Fibroblast of lung (primary cell): Measurements from ENCODE around the gene PLB1. TPM values are rescaled to one million over a fixed set of nuclear protein-coding genes. Genes with fewer than 3 reads are reported as not detected.

Experiments
- DNase-seq, 2 donors: peaks; one replicate each; pipeline versions ENCODE4 v3.0.0 to v3.0.0-alpha.2; 2010; ENCODE audit warnings: low read depth in 2 of 2
- H2AFZ ChIP-seq: 2 replicates; pipeline ENCODE4 v1.5.1; 2012; ENCODE audit warnings: low read length, control low read depth, inconsistent platforms
- H3K27ac ChIP-seq: 2 replicates; pipeline ENCODE4 v1.5.1; 2011; ENCODE audit warnings: low read length, control low read depth; ENCODE audit not compliant: insufficient read depth
- H3K27me3 ChIP-seq: 2 replicates; pipeline ENCODE4 v1.5.1; 2011; ENCODE audit warnings: mild to moderate bottlenecking, low read length; ENCODE audit not compliant: control insufficient read depth, insufficient read depth
- H3K36me3 ChIP-seq: 2 replicates; pipeline ENCODE4 v1.5.1; 2011; ENCODE audit warnings: low read length; ENCODE audit not compliant: control insufficient read depth, insufficient read depth
- H3K4me1 ChIP-seq: 2 replicates; pipeline ENCODE4 v1.5.1; 2011; ENCODE audit warnings: low read length; ENCODE audit not compliant: control insufficient read depth, insufficient read depth; ENCODE audit errors: extremely low read depth
- H3K4me2 ChIP-seq: 2 replicates; pipeline ENCODE4 v1.5.1; 2011; ENCODE audit warnings: low read length, control low read depth; ENCODE audit not compliant: insufficient read depth; ENCODE audit errors: extremely low read depth
- H3K4me3 ChIP-seq, 4 experiments: fragments of 200-600 bp in 1 of 4; sonication (generic) in 1 of 4; replicated peaks in 1 of 4; 2 replicates each; pipeline ENCODE4 v1.5.1; 2011 to 2016; ENCODE audit warnings: low read length in 4 of 4, low read depth in 3 of 4, mild to moderate bottlenecking in 3 of 4, control low read depth in 2 of 4, inconsistent platforms in 1 of 4, mixed read lengths in 1 of 4; ENCODE audit not compliant: insufficient read depth in 1 of 4; ENCODE audit errors: control extremely low read depth in 1 of 4
- H3K79me2 ChIP-seq: 2 replicates; pipeline ENCODE4 v1.5.1; 2012; ENCODE audit warnings: mild to moderate bottlenecking, low read length, inconsistent platforms; ENCODE audit not compliant: control insufficient read depth, insufficient read depth
- H3K9ac ChIP-seq: 2 replicates; pipeline ENCODE4 v1.5.1; 2011; ENCODE audit warnings: mild to moderate bottlenecking, low read length, control low read depth; ENCODE audit not compliant: insufficient read depth
- H3K9me3 ChIP-seq: 2 replicates; pipeline ENCODE4 v1.5.1; 2012; ENCODE audit warnings: low read depth, low read length; ENCODE audit not compliant: control insufficient read depth, insufficient read depth
- H4K20me1 ChIP-seq: 2 replicates; pipeline ENCODE4 v1.5.1; 2011; ENCODE audit warnings: low read length; ENCODE audit not compliant: control insufficient read depth, insufficient read depth; ENCODE audit errors: extremely low read depth
- EZH2 ChIP-seq: IDR thresholded peaks from 2 replicates; pipeline ENCODE4 v1.5.1; 2012; ENCODE audit warnings: low read length, control low read depth, mild to moderate bottlenecking; ENCODE audit errors: missing control alignments
- polyA plus RNA-seq, 2 donors: library from polyadenylated mRNA; depleted of rRNA in 1 of 2; stranded (reverse) in 1 of 2; unstranded in 1 of 2; fragments of >200 nt; gene quantifications; 2 replicates each; pipeline ENCODE4 v1.2.1, GENCODE V29; 2011 to 2012; ENCODE audit warnings: missing spikeins in 1 of 2
- total RNA-seq: library from RNA; depleted of rRNA; stranded (reverse); fragments of >200 nt; gene quantifications from 2 replicates; pipeline ENCODE4 v1.2.1, GENCODE V29; 2014
- TF ChIP-seq, protein P1 (sequence below), 2 donors: IDR thresholded peaks in 1 of 2; conservative IDR thresholded peaks in 1 of 2; 1 replicate in 1 of 2; 2 replicates in 1 of 2; pipeline ENCODE4 v1.5.1; 2011 to 2012; ENCODE audit warnings: low read length in 2 of 2, control low read depth in 1 of 2, inconsistent platforms in 1 of 2, low read depth in 1 of 2, mild to moderate bottlenecking in 1 of 2

PLB1 gene
- total and polyA plus RNA-seq, 2 donors (not counting 1 experiment from before 2014, with no cell fraction given), result 0.70 to 1.8 TPM

DNA sequence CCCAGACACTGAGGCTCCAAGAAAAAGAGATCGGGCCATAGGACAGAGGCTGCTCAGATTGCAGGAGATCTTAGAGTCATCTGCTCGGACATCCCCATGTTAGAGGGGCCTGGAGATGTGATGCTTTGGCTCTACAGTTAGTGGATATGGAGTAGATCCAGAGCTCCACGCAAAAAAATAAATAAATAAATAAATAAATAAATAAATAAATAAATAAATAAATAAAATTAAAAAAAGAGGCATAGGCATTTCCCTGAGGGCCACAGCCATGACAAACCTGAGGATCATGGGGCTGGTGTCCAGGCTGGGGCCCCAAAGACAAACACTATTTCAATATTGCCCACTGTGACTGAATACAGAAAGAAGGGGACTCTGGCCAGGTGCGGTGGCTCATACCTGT, 85.5 kb downstream of the PLB1 start:
- Histone ChIP-seq H3K4me2 (no peak overlapping the region), H3K36me3 (no peaks in the 10 kb centered on the region), H3K9ac (no peak overlapping the region), H3K4me1 (peaks cover 16% of the 10 kb centered on the region), H3K27me3 (no peaks in the 10 kb centered on the region), H3K79me2 (no peaks in the 10 kb centered on the region), H3K9me3 (no peaks in the 10 kb centered on the region), H3K4me3 (no peak overlapping the region), H4K20me1 (no peaks in the 10 kb centered on the region), H3K27ac (no peak overlapping the region), H2AFZ (no peak overlapping the region)
- no peak for DNase-seq
- TF ChIP-seq EZH2, result no peak
- TF ChIP-seq, protein P1, sequence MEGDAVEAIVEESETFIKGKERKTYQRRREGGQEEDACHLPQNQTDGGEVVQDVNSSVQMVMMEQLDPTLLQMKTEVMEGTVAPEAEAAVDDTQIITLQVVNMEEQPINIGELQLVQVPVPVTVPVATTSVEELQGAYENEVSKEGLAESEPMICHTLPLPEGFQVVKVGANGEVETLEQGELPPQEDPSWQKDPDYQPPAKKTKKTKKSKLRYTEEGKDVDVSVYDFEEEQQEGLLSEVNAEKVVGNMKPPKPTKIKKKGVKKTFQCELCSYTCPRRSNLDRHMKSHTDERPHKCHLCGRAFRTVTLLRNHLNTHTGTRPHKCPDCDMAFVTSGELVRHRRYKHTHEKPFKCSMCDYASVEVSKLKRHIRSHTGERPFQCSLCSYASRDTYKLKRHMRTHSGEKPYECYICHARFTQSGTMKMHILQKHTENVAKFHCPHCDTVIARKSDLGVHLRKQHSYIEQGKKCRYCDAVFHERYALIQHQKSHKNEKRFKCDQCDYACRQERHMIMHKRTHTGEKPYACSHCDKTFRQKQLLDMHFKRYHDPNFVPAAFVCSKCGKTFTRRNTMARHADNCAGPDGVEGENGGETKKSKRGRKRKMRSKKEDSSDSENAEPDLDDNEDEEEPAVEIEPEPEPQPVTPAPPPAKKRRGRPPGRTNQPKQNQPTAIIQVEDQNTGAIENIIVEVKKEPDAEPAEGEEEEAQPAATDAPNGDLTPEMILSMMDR (conservative IDR thresholded peaks at IDR 0.05 in 1 of 2, IDR thresholded peaks at IDR 0.05 in 1 of 2; ENCODE audit: low read depth in 1 of 2, low read length in 2 of 2), result no peak

DNA sequence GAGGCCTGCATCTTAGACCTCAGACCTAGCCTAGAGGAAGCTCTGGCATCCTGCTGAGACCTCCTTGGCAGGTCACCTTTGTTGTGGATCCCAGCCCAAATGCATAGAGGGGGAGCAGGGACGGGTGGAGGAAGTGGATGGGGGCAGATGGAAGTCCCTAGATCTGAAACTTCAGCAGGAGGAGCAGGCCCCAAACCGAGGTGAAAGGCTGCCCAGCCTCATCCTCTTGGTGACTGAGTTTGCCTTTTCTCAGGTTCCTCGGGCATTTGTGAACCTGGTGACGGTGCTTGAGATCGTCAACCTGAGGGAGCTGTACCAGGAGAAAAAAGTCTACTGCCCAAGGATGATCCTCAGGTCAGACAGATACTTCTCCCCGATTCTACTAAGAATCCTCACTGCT, 86.3 kb downstream of the PLB1 start:
- Histone ChIP-seq H3K27me3 (no peaks in the 10 kb centered on the region), H3K9me3 (no peaks in the 10 kb centered on the region), H4K20me1 (no peaks in the 10 kb centered on the region), H3K4me2 (no peak overlapping the region), H2AFZ (no peak overlapping the region), H3K36me3 (no peaks in the 10 kb centered on the region), H3K27ac (no peak overlapping the region), H3K4me3 (no peak overlapping the region), H3K9ac (no peak overlapping the region), H3K79me2 (no peaks in the 10 kb centered on the region), H3K4me1 (peaks cover 16% of the 10 kb centered on the region)
- TF ChIP-seq EZH2, result no peak
- TF ChIP-seq, protein P1 (conservative IDR thresholded peaks at IDR 0.05 in 1 of 2, IDR thresholded peaks at IDR 0.05 in 1 of 2; ENCODE audit: low read depth in 1 of 2, low read length in 2 of 2), result no peak
- no peak for DNase-seq

DNA sequence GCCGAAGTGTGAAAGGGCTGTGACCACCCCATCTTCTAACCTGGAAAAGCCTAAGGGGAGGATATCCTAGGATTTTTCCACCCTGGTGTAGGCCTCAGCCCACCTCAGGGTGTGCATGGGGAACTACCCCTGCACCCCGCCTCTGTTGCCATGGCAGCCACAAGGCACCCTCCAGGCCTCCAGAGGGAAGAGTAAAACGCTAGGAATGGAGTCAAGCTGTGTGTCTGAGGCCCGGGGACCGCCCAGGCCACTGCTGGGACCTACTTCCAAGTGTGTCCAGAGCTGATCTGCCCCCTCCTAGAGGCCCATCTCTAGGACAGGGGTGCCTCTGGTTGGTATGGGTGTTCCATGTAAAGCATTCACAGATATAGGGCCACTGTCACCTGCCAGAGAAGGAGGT, 86.7 kb downstream of the PLB1 start:
- no peak for TF ChIP-seq EZH2
- TF ChIP-seq, protein P1 (conservative IDR thresholded peaks at IDR 0.05 in 1 of 2, IDR thresholded peaks at IDR 0.05 in 1 of 2; ENCODE audit: low read depth in 1 of 2, low read length in 2 of 2), result no peak
- Histone ChIP-seq H3K4me1 (peaks cover 16% of the 10 kb centered on the region), H3K36me3 (no peaks in the 10 kb centered on the region), H3K4me3 (no peak overlapping the region), H3K4me2 (no peak overlapping the region), H3K27me3 (no peaks in the 10 kb centered on the region), H3K9ac (no peak overlapping the region), H2AFZ (no peak overlapping the region), H3K9me3 (no peaks in the 10 kb centered on the region), H3K27ac (no peak overlapping the region), H3K79me2 (no peaks in the 10 kb centered on the region), H4K20me1 (no peaks in the 10 kb centered on the region)
- DNase-seq, result no peak
